Stimulated activated CD4-positive, alpha-beta T cell treated with anti-CD3 and anti-CD28 coated beads, Interleukin-15, amount 100 ng/mL, for 1 hour (primary cell): ENCODE measurements around the gene TRIM44.
"Not testable (repeated sequence)": the region's sequence is repeated elsewhere in the genome, so short reads cannot be mapped to it uniquely, and the experiment has no call there.

Source experiments
- DNase-seq, 2 donors: peaks; one replicate each; pipeline ENCODE4 v3.0.0-alpha.2; 2020; ENCODE audit warnings: low read depth in 1 of 2, low spot score in 1 of 2

TRIM44 gene

DNA sequence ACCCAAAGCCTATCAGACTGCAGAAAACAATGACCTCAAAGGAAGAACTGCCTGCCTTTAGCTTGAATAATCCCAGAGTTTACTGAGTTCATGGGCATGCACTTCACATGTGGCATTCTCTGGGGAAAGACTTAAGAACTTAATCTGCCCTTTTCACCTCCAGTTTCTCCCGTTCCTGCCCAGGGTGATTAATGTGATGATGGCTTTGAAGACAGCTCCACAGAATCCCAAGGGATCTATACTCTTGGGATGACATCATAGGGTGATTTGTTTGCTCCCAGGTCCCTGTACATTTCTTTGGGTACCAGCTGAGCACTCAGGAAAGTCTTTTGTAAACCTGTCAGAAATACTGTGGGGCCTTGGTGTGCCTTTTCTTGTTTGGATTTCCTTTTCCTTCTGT, 30.3 kb upstream of the TRIM44 start:
- no peak for DNase-seq

DNA sequence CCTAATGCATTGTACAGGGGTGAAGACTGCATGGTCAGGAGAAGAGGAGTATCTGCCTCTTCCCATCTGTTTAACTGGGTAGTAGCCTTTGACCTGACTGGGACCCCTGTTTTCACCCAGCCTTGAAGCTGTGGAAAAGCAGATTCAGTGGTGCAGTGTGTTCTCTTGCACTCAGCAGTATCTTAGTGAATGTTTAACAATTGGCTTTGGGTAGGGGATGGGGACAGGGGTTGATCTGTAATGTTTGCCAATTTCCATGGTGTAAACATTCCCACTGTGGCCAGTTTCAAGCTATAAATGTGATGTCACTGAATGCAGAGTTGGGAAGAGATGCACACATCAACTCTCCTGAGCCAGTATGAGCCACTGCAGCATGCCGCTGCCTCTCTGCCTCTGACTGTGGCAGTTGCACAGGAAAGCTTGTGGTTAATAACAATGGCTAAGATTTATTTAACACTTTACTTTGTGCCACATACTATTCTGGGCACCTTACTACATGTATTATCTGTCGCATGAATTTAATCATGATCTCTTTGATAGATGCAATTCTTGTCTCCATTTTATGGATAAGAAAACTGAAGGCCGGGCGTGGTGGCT, 28.6 kb upstream of the TRIM44 start:
- no peak for DNase-seq

DNA sequence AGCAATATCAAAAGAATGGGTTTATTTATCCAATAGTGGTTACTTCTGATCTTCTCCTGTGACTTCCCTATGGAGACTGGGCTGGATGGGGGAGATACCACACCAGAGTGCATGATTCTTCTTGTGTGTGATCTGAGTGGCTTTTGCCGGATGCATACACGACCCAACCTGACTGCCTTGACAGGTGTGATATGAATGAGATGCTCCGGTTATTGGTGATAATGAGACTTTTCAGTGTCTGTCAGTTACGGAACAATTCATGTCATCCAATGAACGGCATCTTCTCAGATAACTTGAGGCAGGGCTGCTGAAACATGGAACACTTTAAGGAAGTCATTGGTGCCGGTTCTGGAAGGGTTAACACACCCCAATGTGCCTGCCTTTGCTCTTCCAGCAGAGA, 26.6 kb upstream of the TRIM44 start:
- DNase-seq: no peak

DNA sequence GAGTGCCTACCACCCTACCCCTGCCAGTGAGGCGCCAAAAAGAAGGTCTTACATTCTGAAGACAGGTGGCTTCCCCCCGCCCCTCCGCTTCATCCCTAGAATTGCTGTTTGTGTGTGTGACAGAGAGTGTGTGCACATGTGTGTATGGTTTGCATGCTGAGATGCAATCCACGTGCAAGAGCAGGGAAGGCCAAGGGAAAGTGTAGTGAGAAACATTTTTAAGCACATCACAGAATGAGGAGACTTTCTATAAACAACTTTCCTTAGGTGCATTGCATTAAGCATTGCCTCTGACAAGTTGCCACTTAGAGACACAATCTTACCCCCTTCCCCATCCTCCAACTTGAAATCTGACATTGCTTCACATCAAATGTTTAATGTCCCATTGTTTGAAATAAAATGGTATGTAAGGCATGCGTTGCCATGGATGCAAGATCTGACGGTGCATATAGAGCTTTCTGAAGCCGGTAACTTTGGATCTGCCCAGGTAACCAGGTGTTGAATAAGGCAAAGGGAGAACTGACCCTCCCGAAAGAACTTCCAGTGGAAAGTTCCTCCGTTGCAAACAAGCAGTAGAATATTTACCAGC, 22.9 kb upstream of the TRIM44 start:
- no peak for DNase-seq

DNA sequence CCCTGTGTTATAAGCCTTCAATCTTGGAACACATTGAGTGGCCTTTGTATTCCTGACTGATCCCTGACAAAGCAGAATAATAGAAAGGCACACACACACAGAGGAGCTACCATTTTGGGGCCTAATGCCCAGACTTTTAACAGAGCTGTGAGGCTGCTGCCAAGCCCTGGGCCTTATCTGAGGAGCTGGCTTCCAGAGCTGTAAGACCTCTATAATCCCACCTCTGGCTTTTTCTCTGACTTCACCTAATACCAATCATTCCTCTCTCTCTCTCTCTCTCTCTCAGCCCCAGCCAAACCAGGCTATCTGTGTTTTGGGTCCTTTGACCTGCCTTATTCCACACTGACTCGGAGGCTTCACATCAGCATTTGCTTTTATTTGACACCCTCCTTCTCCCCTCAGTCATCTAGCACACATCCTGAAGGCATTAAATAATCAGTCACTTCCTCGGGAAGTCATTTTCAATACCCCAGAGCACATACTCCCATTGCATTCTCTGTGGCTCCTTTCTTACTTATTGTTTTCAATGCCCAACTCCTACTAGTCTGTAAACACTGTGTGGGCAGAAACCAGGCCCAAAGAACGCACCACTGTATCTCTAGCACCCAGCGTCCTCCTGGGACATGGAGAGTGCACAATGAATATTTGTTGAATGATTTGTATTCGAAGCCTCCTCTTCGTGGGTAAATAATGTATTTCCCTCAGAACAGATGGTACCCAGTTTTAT, 21.2 kb upstream of the TRIM44 start:
- DNase-seq: no peak

DNA sequence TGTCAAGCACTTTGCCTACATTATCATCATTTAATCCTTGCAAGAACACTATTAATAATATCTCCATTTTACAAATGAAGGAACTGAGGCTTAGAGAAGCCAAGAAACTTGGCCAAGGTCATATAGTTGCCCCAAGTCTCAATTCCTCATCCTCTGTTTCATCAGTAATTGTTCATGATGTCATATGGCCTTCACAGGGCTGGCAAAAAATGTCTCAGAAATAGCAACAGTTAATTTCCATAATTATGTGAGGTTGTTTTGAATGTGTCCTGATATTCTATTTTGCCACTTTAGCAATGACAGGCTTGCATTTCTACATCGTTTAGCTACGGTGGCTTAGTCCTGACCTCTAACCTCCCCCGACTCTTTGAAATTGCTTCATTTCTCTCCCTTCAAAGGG, 20.6 kb upstream of the TRIM44 start:
- no peak for DNase-seq

DNA sequence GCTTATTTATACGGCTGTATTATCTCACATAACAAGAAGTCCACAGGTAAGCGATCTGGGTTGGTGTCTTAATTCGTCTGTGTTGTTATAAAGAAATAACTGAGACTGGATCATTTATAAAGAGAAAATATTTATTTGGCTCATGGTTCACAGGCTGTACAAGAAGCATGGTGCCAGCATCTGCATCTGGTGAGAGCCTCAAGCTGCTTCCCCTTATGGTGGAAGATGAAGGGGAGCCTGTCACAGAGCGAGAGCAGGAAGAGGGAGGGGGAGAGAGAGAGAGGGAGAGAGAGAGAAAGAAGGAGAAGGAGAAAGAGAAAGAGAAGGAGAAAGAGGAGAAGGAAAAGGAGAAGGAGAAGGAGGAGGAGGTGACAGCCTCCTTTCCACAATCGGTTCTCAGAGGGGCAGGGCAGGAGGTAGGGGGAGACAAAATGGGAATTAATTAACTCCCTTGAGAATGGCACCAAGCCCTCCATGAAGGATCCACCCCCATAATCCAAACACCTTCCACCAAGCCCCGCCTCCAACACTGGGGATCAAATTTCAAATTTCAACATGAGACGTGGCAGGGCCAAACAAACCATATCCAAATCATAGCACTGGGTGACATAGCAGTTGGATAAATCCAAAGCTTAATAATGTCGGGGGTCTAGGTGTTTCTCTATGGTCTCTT, 15.0 kb upstream of the TRIM44 start:
- DNase-seq: no peak

DNA sequence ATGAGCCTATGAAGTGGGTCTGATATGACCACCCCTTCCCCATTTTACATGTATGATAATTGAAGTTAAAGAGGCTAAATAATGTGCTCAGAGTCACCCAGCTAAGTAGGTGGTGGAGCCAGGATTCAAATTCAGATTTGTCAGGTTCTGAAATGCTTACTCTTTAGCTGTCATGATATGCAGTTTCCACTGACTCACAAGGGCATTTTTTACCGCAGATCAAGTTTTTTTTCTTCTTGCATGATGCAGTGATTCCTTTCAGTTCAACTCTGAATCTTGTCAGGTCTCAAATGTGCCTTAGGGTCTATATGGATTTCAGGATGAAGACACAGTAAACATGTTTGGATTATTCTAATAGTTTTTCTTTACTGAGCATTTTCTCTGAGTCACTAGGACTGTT, 12.6 kb upstream of the TRIM44 start:
- no peak for DNase-seq

DNA sequence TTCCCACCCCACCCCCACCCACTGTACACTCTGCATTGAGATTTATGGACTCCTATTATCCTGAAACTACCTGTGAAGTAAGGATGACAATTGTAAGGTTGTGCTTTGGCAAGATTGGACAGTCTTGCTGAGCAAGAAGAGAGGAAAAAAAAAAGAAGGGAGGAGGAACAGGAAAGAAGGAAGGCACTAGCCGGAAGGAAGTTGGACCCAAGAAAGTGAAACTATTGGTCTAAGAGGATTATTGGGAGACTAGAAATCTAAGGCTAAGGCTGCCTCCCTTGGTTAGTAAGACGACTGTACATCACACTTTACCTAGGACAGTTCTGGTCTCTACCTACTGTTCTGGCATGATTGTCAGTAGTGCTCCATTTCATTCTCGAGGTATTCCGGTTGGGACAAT, 12.1 kb upstream of the TRIM44 start:
- DNase-seq: no peak

DNA sequence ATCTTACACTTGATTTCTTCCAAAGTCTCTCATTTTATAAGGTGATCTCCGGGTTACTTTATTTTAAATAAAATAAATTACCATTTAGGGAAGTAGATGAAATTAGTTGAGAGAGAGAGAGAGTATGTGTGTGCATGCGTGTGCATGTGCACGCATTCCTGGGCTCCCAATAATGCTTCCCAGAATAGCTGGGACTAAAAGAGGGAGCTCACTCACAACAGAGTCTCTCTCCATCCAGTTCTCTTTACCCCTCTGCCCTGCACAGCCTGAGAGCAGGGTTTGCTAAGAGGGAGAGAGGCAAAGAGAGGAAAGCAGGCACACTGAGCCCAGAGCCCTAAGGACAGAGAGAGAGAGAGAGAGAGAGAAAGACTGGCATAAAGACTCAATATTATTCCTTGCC, 11.3 kb upstream of the TRIM44 start:
- DNase-seq: no peak

DNA sequence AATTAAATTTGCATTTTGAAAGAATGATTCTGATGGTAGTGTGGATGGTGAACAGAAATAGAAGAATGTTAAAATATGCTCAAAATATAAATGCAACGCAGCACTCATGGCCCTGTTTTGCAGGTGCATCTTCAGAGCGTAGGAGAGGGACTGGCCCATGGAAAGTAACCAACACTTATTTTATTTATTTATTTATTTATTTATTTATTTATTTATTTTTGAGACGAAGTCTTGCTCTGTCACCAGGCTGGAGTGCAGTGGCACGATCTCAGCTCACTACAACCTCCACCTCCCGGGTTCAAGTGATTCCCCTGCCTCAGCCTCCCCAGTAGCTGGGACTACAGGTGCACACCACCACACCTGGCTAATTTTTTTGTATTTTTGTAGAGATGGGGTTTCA, 9.8 kb upstream of the TRIM44 start:
- not testable (repeated sequence) for DNase-seq

DNA sequence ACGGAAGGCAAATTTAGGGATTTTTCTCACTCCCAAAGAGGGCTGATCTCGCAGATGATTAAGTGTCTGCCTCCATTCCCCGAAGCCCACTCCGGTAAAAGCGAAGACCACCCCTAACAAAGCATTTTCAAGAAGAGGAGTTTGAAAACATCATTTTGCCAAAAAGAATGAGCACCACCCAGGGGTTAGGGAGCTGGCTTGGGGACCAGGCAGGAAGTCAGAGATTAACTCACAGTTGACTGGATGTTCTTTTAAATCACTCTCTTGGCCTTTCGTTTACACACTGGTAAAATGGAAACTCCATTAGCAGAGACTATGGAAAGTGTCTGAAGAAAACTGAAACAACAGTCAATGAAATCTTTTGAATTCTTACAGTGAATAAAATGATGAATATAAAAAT, 7.9 kb upstream of the TRIM44 start:
- no peak for DNase-seq

DNA sequence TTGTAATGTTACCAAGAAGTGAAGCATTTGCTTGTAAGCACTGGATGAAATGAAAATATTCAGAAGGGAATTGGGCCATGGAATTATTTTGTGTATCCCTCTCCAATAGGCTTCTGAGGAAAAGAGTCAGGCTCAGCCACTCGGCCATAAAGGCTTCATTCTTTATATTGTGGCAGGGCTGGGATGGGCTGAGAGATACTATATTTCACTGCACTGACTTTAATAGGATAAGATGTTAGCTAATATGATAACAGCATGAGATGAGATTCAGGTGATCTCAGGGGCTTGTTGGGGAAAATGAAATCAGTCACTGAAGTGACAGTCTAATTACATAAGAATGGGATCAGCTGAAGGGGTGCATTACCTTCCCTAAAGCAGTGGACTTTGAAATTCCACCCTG, 7.3 kb upstream of the TRIM44 start:
- no peak for DNase-seq

DNA sequence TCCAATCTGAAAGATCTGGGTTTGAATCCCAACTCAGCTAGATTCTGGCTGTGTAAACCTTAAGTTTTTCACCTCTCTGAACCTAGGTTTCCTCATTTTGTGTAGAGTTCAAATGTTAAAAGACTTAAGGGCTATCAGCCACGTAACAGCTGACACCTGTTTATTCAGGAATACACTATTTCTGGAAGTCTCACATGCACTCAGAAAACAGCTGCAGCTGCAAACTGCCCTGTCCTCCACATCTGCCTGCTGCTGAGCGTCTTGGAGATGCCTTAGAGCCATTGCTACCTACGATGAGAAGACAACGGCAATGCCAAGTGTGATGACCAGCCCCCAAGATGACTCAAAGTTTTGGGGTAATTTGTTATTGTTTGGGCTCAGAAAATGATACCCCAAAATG, 6.7 kb upstream of the TRIM44 start:
- DNase-seq: no peak

DNA sequence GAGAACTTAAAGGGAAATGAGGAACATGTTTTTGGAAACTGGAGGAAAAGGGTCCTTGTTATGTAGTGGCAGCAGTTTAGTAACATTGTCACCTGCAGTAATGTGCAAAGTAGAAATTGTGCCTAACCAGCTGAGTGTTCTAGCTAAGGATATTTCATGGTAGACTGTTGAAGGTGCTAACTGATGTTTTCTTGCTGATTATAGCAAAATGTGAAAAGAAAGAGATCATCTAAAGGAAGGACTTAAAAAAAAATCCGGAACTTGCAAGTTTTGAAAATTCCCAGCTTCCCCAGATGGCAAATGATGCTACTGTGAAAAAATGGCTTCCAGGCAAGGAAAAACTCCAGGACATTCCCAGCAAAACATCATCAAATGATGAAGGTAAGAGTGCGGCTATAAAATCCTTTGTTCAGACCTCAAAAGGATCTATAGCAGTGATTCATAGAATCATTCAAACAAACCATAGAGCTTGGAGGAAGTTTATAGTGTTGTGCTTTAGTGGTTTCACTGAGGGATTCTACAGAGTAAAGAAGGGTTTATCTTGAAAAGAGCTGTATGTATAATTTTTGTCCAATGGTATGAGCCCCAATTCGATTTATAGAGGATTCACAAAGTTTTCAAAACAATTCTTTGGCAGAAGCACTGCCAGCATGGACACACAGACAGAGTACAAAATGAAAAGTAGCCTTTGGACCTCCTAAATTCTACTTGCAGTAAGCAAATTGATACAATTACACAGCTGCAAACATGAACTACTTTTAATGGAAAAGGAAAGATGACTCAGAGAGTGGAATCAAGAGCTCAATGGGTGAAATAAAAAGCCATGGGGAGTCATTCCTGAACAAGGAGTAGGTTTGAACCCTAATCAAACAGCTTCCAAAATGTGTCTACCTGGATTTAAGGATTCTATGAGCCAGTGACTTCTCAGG, 4.3 kb upstream of the TRIM44 start:
- no peak for DNase-seq

DNA sequence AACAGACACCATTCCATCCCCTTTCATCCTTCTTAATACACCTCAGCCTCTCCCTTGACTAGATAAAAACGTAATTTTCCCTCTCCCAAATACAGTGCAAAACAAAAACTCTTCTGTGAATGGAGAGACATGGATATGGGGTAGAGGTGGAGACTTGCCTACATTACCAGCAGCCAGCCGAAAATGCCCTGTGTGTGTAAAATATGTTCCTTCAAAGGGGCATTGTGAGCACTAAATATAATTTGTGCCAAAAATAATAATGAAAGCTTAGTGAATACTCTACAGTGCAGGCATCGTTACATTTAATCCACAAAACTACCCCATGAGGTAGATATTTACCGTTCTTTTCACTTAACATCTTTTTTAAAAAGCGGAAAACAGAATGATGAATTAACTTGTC, 1.0 kb upstream of the TRIM44 start:
- no peak for DNase-seq

DNA sequence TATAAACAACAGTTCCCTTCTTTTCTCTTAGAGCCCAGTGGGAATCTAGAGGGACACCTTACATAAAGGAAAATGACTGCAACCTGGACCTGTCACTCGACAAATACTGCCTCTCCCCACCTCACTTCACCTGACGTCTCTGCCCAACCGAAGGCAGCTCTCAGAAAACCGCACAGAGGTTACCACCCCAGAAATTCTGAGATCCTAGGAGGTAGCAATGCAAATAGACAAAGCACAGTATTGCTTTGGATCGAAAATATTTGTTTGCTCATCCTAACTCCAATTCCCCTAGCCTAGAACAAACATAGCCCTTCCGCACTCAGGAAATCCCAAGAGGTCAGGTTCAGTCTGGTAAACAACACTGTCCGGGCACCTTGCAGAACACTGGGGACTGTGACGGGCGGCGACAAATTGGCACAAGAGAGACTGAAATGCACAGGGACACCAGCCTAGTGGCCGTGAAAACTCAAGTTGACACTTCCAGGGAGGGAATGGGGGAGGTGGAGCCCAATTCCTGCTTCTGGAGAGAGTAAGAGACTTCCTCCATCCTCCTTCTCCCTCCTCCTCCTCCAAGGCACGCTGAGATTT, 420 bp upstream of the TRIM44 start:
- DNase-seq: no peak

DNA sequence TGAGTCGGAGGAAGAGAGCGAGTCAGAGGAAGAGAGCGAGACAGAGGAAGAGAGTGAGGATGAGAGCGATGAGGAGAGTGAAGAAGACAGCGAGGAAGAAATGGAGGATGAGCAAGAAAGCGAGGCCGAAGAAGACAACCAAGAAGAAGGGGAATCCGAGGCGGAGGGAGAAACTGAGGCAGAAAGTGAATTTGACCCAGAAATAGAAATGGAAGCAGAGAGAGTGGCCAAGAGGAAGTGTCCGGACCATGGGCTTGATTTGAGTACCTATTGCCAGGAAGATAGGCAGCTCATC, 780 bp downstream of the TRIM44 start:
- no peak for DNase-seq

DNA sequence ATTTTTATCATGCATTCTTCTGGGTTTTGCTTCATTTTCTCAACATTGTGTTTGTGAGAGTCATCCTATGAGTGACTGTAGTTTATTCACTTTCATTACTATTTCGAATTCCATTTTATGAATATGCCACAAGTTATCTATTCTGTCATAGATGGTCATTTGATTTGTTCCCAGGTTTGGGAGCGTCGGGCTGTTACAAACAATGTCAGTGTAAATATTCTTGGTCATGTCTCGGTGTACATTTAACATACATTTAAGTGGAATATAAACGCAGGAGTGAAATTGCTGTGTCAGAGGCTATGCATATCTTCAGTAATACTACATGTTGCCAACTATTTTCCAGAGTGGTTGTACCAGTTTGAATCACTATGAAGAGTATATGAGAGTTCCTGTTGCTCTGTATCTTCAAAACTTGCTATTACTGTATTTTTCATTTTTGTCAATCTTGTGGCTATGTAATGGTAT, 2.4 kb downstream of the TRIM44 start:
- DNase-seq: no peak

DNA sequence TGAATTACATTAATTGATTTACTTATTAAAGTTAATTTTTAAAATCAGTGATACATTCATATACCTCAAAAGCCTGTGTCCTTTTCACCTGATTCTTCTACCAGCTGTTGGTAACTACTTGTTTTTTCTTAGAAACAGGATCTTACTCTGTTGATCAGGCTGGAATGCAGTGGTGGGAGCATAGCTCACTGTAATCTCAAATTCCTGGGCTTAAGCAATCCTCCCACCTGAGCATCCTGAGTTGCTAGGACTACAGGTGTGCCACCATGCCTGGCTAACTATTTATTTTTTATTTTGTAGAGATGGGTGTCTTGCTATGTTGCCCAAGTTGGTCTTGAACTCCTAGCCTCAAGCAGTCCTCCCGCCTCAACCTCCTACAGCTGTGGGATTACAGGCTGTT, 4.7 kb downstream of the TRIM44 start:
- DNase-seq: no peak

DNA sequence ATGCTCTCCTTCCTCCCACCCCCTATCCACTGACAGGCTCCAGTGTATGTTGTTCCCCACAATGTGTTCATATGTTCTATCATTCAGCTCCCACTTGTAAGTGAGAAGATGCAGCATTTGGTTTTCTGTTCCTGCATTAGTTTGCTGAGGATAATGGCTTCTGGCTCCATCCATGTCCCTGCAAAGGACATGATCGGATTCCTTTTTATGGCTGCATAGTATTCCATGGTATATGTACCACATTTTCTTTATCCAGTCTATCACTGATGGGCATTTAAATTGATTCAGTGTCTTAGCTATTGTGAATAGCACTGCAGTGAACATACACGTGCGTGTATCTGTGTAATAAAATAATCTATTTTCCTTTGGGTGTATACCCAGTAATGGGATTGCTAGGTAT, 5.8 kb downstream of the TRIM44 start:
- DNase-seq: not testable (repeated sequence)
